OCI-LY3 (cell line): ENCODE results near the gene GCNT2.

Experiments
- EZH2phosphoT487 ChIP-seq: fragments of 200-600 bp; shearing (Covaris generic); IDR thresholded peaks from 2 replicates; pipeline ENCODE4 v1.6.1; 2018; ENCODE audit warnings: antibody characterized with exemption, mixed run types, low read depth
- TF ChIP-seq, protein P1 (sequence below): fragments of 200-600, 300-600 bp; sonication (generic); IDR thresholded peaks from 2 replicates; pipeline ENCODE4 v1.5.1; 2014; ENCODE audit warnings: antibody characterized with exemption, low read length, low read depth

DNA sequence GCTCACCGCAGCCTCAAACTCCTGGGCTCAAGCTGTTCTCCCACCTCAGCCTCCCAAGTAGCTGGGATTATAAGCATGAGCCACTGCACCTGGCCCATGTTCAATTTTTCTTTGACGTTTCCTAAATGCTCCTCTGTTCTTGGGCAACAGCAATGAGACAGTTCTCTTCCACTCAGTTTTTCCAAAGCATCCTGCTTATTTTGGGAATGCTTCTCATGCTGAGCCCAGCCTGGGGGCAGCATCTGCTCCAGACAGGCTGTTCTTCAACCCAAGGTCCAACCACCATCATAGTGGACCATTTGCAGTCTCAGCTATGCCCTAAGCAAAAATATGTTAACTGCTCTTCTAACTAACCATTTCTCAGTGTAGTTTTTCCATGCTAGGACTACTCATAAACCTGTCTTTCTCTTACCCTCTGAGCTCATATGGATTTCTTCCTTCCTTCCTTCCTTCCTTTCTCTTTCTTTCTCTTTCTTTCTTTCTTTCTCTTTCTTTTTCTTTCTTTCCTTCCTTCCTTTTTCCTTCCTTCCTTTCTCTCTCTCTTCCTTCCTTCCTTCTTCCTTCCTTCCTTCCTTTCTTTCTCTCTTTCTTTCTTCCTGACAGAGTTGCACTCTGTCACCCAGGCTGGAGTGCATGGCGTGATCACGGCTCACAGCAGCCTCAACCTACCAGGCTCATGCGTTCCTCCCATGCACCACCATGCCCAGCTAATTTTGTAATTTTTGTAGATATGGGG, 48.4 kb downstream of the GCNT2 start:
- TF ChIP-seq, protein P1, sequence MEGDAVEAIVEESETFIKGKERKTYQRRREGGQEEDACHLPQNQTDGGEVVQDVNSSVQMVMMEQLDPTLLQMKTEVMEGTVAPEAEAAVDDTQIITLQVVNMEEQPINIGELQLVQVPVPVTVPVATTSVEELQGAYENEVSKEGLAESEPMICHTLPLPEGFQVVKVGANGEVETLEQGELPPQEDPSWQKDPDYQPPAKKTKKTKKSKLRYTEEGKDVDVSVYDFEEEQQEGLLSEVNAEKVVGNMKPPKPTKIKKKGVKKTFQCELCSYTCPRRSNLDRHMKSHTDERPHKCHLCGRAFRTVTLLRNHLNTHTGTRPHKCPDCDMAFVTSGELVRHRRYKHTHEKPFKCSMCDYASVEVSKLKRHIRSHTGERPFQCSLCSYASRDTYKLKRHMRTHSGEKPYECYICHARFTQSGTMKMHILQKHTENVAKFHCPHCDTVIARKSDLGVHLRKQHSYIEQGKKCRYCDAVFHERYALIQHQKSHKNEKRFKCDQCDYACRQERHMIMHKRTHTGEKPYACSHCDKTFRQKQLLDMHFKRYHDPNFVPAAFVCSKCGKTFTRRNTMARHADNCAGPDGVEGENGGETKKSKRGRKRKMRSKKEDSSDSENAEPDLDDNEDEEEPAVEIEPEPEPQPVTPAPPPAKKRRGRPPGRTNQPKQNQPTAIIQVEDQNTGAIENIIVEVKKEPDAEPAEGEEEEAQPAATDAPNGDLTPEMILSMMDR, result no peak
- TF ChIP-seq EZH2phosphoT487, result no peak
